IMR-90 (cell line): ENCODE results near the gene SLC8A3. TPM values are rescaled to one million over a fixed set of nuclear protein-coding genes. Genes with fewer than 3 reads are reported as not detected.

Source experiments
- ATAC-seq: fragments of 200-7000 bp; cut with Tn5 transposase; 2 replicates; pipeline ENCODE4 v1.9.1; 2020; ENCODE audit warnings: low read depth, mild to moderate bottlenecking, moderate library complexity
- BruUV-seq: library from RNA; stranded (reverse); fragments of 400-500 nt; replicated peaks from 2 replicates; lab custom pipeline; 2021; lab: Mats Ljungman, UMichigan
- CTCF ChIA-PET: fragments of 300-600 bp; formaldehyde crosslinking; extraction: SDS; loops from one replicate; lab custom pipeline; 2021; ENCODE audit warnings: antibody characterized with exemption; lab: Yijun Ruan, JAX
- POLR2A ChIA-PET: fragments of 300-600 bp; sonication (Branson Sonifier 250); formaldehyde crosslinking; loops from one replicate; lab custom pipeline; 2022; ENCODE audit warnings: antibody characterized with exemption; ENCODE audit not compliant: unreplicated experiment; lab: Charles Lee
- DNase-seq: peaks from one replicate; pipeline ENCODE4 v3.0.0; 2013
- H2AFZ ChIP-seq: replicated peaks from 2 replicates; pipeline ENCODE3; 2013; ENCODE audit warnings: low read length, mild to moderate bottlenecking; ENCODE audit not compliant: poor library complexity
- H2AK5ac ChIP-seq: 2 replicates; pipeline ENCODE4 v1.6.1; 2013; ENCODE audit warnings: low read depth, low read length, inconsistent platforms
- H2AK9ac ChIP-seq: replicated peaks from 2 replicates; pipeline ENCODE3; 2013; ENCODE audit warnings: mild to moderate bottlenecking, low read depth, low read length, moderate library complexity; ENCODE audit not compliant: poor library complexity
- H2BK120ac ChIP-seq: 2 replicates; pipeline ENCODE4 v1.6.1; 2013; ENCODE audit warnings: low read depth, low read length, inconsistent platforms
- H2BK15ac ChIP-seq: 3 replicates; pipeline ENCODE4 v1.6.1; 2013; ENCODE audit warnings: low read depth, low read length, inconsistent platforms
- H2BK20ac ChIP-seq: 2 replicates; pipeline ENCODE4 v1.6.1; 2013; ENCODE audit warnings: low read depth, mild to moderate bottlenecking, inconsistent platforms, low read length, moderate library complexity
- H2BK5ac ChIP-seq: 2 replicates; pipeline ENCODE4 v1.6.1; 2013; ENCODE audit warnings: mild to moderate bottlenecking, low read depth, low read length, inconsistent platforms; ENCODE audit not compliant: poor library complexity, severe bottlenecking
- H3K14ac ChIP-seq: replicated peaks from 2 replicates; pipeline ENCODE4 v1.6.1; 2013; ENCODE audit warnings: low read depth, low read length, inconsistent platforms
- H3K18ac ChIP-seq: 2 replicates; pipeline ENCODE4 v1.6.1; 2013; ENCODE audit warnings: low read depth, low read length, control low read depth
- H3K23ac ChIP-seq: 2 replicates; pipeline ENCODE4 v1.6.1; 2013; ENCODE audit warnings: low read depth, low read length, inconsistent platforms
- H3K27ac ChIP-seq: 2 replicates; pipeline ENCODE4 v1.5.1; 2013; ENCODE audit warnings: mild to moderate bottlenecking, control low read depth, low read length; ENCODE audit not compliant: insufficient read depth
- H3K27me3 ChIP-seq: 2 replicates; pipeline ENCODE4 v1.6.1; 2013; ENCODE audit warnings: low read length; ENCODE audit not compliant: control insufficient read depth, insufficient read depth
- H3K36me3 ChIP-seq: 2 replicates; pipeline ENCODE4 v1.6.1; 2013; ENCODE audit warnings: low read length, mixed read lengths; ENCODE audit not compliant: control insufficient read depth, insufficient read depth
- H3K4ac ChIP-seq: 2 replicates; pipeline ENCODE4 v1.6.1; 2013; ENCODE audit warnings: low read depth, low read length, inconsistent platforms
- H3K4me1 ChIP-seq: 2 replicates; pipeline ENCODE4 v1.6.1; 2013; ENCODE audit warnings: low read length, mixed read lengths; ENCODE audit not compliant: control insufficient read depth, insufficient read depth
- H3K4me2 ChIP-seq: 2 replicates; pipeline ENCODE4 v1.6.1; 2013; ENCODE audit warnings: low read depth, mild to moderate bottlenecking, control low read depth, low read length, moderate library complexity
- H3K4me3 ChIP-seq: 2 replicates; pipeline ENCODE4 v1.5.1; 2013; ENCODE audit warnings: low read depth, mild to moderate bottlenecking, control low read depth, low read length, moderate library complexity; ENCODE audit not compliant: insufficient read depth
- H3K56ac ChIP-seq: 2 replicates; pipeline ENCODE4 v1.6.1; 2013; ENCODE audit warnings: low read length, inconsistent platforms; ENCODE audit not compliant: insufficient read depth; ENCODE audit errors: extremely low read depth
- H3K79me1 ChIP-seq, 2 experiments: 2 replicates each; pipeline ENCODE4 v1.6.1; 2013; ENCODE audit warnings: low read length in 2 of 2, inconsistent platforms in 1 of 2, low read depth in 1 of 2
- H3K9ac ChIP-seq: 2 replicates; pipeline ENCODE4 v1.6.1; 2013; ENCODE audit warnings: low read depth, low read length, control low read depth
- H3K9me1 ChIP-seq: 2 replicates; pipeline ENCODE4 v1.6.1; 2013; ENCODE audit warnings: low read length, inconsistent platforms; ENCODE audit not compliant: insufficient read depth
- H3K9me3 ChIP-seq: 2 replicates; pipeline ENCODE4 v1.6.1; 2013; ENCODE audit warnings: low read length; ENCODE audit not compliant: control insufficient read depth, insufficient read depth
- H4K20me1 ChIP-seq: 2 replicates; pipeline ENCODE4 v1.6.1; 2013; ENCODE audit warnings: low read length, inconsistent platforms; ENCODE audit not compliant: insufficient read depth
- H4K5ac ChIP-seq: 2 replicates; pipeline ENCODE4 v1.6.1; 2013; ENCODE audit warnings: mild to moderate bottlenecking, low read depth, low read length, control low read depth
- H4K8ac ChIP-seq, 2 experiments: 2 replicates each; pipeline ENCODE4 v1.6.1; 2013; ENCODE audit warnings: low read depth in 2 of 2, low read length in 2 of 2, control low read depth in 1 of 2, inconsistent platforms in 1 of 2
- H4K91ac ChIP-seq: 2 replicates; pipeline ENCODE4 v1.6.1; 2013; ENCODE audit warnings: low read depth, low read length, inconsistent platforms; ENCODE audit not compliant: insufficient read depth
- CEBPB ChIP-seq: IDR thresholded peaks from 2 replicates; pipeline ENCODE4 v1.6.1; 2012; ENCODE audit warnings: low read depth, low read length, improper control_type of control experiment
- CHD1 ChIP-seq: IDR thresholded peaks from 2 replicates; pipeline ENCODE4 v1.6.1; 2012; ENCODE audit warnings: low read depth, low read length, improper control_type of control experiment
- CTCF ChIP-seq: conservative IDR thresholded peaks from 2 replicates; pipeline ENCODE4 v1.5.1; 2012; ENCODE audit warnings: mild to moderate bottlenecking, low read depth, low read length, improper control_type of control experiment
- ELK1 ChIP-seq: fragments of 150-350 bp; IDR thresholded peaks from 2 replicates; pipeline ENCODE4 v1.6.1; 2016; ENCODE audit warnings: low read depth, mild to moderate bottlenecking, low read length, moderate library complexity, borderline replicate concordance
- FOS ChIP-seq: fragments of 150-350 bp; IDR thresholded peaks from 2 replicates; pipeline ENCODE4 v1.6.1; 2016; ENCODE audit warnings: low read depth, low read length
- MAZ ChIP-seq: IDR thresholded peaks from 2 replicates; pipeline ENCODE4 v1.6.1; 2012; ENCODE audit warnings: low read depth, mild to moderate bottlenecking, low read length, improper control_type of control experiment, moderate library complexity, borderline replicate concordance
- MXI1 ChIP-seq: IDR thresholded peaks from 2 replicates; pipeline ENCODE4 v1.6.1; 2012; ENCODE audit warnings: low read depth, mild to moderate bottlenecking, low read length, moderate library complexity, borderline replicate concordance
- NFE2L2 ChIP-seq: fragments of 150-350 bp; IDR thresholded peaks from 2 replicates; pipeline ENCODE4 v1.6.1; 2016; ENCODE audit warnings: low read depth, mild to moderate bottlenecking, low read length
- POLR2A ChIP-seq: IDR thresholded peaks from 2 replicates; pipeline ENCODE4 v1.6.1; 2012; ENCODE audit warnings: mild to moderate bottlenecking, low read depth, low read length
- RCOR1 ChIP-seq: IDR thresholded peaks from 2 replicates; pipeline ENCODE4 v1.6.1; 2012; ENCODE audit warnings: mild to moderate bottlenecking, low read length, improper control_type of control experiment; ENCODE audit not compliant: insufficient replicate concordance
- RFX5 ChIP-seq: IDR thresholded peaks from 2 replicates; pipeline ENCODE4 v1.8.0; 2012; ENCODE audit warnings: low read depth, mild to moderate bottlenecking, low read length, moderate library complexity
- USF2 ChIP-seq: fragments of 150-350 bp; IDR thresholded peaks from 2 replicates; pipeline ENCODE4 v1.6.1; 2017; ENCODE audit warnings: mild to moderate bottlenecking, antibody characterized with exemption, low read length, low read depth
- WGBS, 2 experiments: methylation state at CpG; one replicate each; pipeline versions ENCODE4 v1.1.5 to v1.1.7; 2013; ENCODE audit warnings: missing lambda C conversion rate in 2 of 2; ENCODE audit not compliant: insufficient read length in 1 of 2; ENCODE audit errors: extremely low coverage in 2 of 2; 5-methylcytosine and 5-hydroxymethylcytosine counted together
- dilution Hi-C: fragments of 300-500 bp; cut with HindIII; formaldehyde crosslinking; loops from one replicate; pipeline ENCODE4 v1.14.3; 2018; ENCODE audit warnings: low sequenced_read_pairs; ENCODE audit not compliant: unreplicated experiment
- in situ Hi-C: fragments of 300-500 bp; cut with MboI; formaldehyde crosslinking; loops from 3 replicates; pipeline ENCODE4 v1.14.3; 2019; ENCODE audit warnings: low sequenced_read_pairs, inconsistent platforms, mixed read lengths
- intact Hi-C: fragments of 100-400 bp; cut with micrococcal nuclease; formaldehyde crosslinking; loops from 2 replicates; pipeline ENCODE4 v1.10.0; 2022
- polyA plus RNA-seq, 3 experiments: library from polyadenylated mRNA; depleted of rRNA; stranded (reverse); fragments of >200 nt; gene quantifications; 2 replicates each; pipeline ENCODE4 v1.2.3, GENCODE V29; 2012; ENCODE audit warnings: low replicate concordance in 1 of 3
- total RNA-seq: library from RNA; depleted of rRNA; stranded (reverse); fragments of >200 nt; gene quantifications from 2 replicates; pipeline ENCODE4 v1.2.3, GENCODE V29; 2012

Gene SLC8A3
- total and polyA plus RNA-seq, 2 of the 4 experiments (the other 2 are of a cell fraction): under 0.01 TPM; not detected in 1

GRCh38 chr14:70137788-70138187, 51.0 kb downstream of the SLC8A3 start:
- Histone ChIP-seq H3K9ac (no peak overlapping the region), H2BK15ac (no peak overlapping the region), H3K79me1 (no peaks in the 10 kb centered on the region), H3K4me1 (no peaks in the 10 kb centered on the region), H3K4me3 (no peak overlapping the region), H3K27me3 (no peaks in the 10 kb centered on the region), H2AK9ac (no peak overlapping the region), H3K27ac (no peak overlapping the region), H3K14ac (no peak overlapping the region), H4K8ac (no peak overlapping the region), H2AFZ (no peak overlapping the region), H2AK5ac (no peak overlapping the region), H3K56ac (no peak overlapping the region), H4K91ac (no peak overlapping the region), H4K20me1 (no peaks in the 10 kb centered on the region), H4K5ac (no peak overlapping the region), H3K4ac (no peak overlapping the region), H2BK120ac (no peak overlapping the region), H2BK20ac (no peak overlapping the region), H3K18ac (no peak overlapping the region), H3K4me2 (no peak overlapping the region), H2BK5ac (no peak overlapping the region), H3K9me3 (no peaks in the 10 kb centered on the region), H3K36me3 (no peaks in the 10 kb centered on the region), H3K23ac (no peak overlapping the region), H3K9me1 (no peaks in the 10 kb centered on the region)
- WGBS, 2 experiments: no CpG with 5 or more reads among the region's 3 CpGs
- ATAC-seq (no peak), DNase-seq (no peak)
- no peak for TF ChIP-seq FOS
- TF ChIP-seq CTCF: no peak
- no peak for TF ChIP-seq POLR2A
- TF ChIP-seq USF2: no peak
- TF ChIP-seq MAZ: no peak
- TF ChIP-seq NFE2L2: no peak
- TF ChIP-seq RCOR1: no peak
- no peak for TF ChIP-seq RFX5
- no peak for TF ChIP-seq CHD1
- TF ChIP-seq MXI1: no peak
- no peak for TF ChIP-seq CEBPB
- no peak for TF ChIP-seq ELK1
- intact Hi-C loops (no loop called here), dilution Hi-C loops (no loop called here), in situ Hi-C loops (no loop called here)
- CTCF ChIA-PET: no interaction called here
- POLR2A ChIA-PET: no interaction called here
- BruUV-seq: no TSS peak
